Fibroblast of skin of left biceps (primary cell): Measurements from ENCODE around the gene JKAMP.

Experiments
- DNase-seq, 2 experiments: peaks; one replicate each; pipeline ENCODE4 v3.0.0-alpha.2; 2013; ENCODE audit warnings: low read depth in 2 of 2

Gene JKAMP

GRCh38 chr14:59540852-59541251 is 56.5 kb downstream of the JKAMP start:
- DNase-seq, result no peak

GRCh38 chr14:59541731-59542130 is 57.4 kb downstream of the JKAMP start:
- no peak for DNase-seq

GRCh38 chr14:59543873-59544272 is 59.6 kb downstream of the JKAMP start:
- no peak for DNase-seq

GRCh38 chr14:59547310-59547709 is 63.0 kb downstream of the JKAMP start:
- DNase-seq, result no peak
